ES-I3 (cell line): ENCODE data around the gene CATSPERB.
"Not testable (repeated sequence)": the region's sequence is repeated elsewhere in the genome, so short reads cannot be mapped to it uniquely, and the experiment has no call there.

Experiments
- H3K36me3 ChIP-seq: 2 replicates; pipeline ENCODE4 v1.6.1; 2013; ENCODE audit warnings: mild to moderate bottlenecking, low read length, control low read depth, moderate library complexity; ENCODE audit not compliant: insufficient read depth
- H3K4me1 ChIP-seq: 2 replicates; pipeline ENCODE4 v1.6.1; 2013; ENCODE audit warnings: mild to moderate bottlenecking, control low read depth, low read length; ENCODE audit not compliant: insufficient read depth
- H3K9ac ChIP-seq: 2 replicates; pipeline ENCODE4 v1.6.1; 2013; ENCODE audit warnings: low read depth, mild to moderate bottlenecking, low read length, moderate library complexity
- H3K9me3 ChIP-seq: 2 replicates; pipeline ENCODE4 v1.6.1; 2013; ENCODE audit warnings: mild to moderate bottlenecking, low read length, moderate library complexity; ENCODE audit not compliant: control insufficient read depth, insufficient read depth

Gene CATSPERB

DNA sequence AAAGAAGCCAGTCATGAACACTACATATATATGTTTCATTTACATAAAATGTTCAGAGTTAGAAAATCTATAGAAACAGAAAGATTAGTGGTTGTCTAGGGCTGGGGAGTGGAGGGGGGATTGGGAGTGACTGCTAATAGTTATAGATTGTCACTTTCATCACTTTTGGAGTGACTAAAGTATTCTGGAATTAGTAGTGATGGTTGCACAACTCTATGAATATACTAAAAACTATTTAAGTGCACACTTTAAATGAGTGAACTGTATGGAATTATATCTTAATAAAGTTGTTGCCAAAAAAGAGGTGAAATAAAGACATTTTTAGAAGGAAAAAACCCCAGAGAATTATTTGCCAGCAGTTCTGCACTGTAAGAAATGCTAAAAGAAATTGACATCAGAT is 9.5 kb downstream of the CATSPERB start:
- H3K36me3 ChIP-seq, result no peaks in the 10 kb centered on the region
- H3K9ac ChIP-seq, result no peak overlapping the region
- no peaks in the 10 kb centered on the region for H3K4me1 ChIP-seq
- no peaks in the 10 kb centered on the region for H3K9me3 ChIP-seq

GRCh38 chr14:91719839-91720238 is 12.0 kb downstream of the CATSPERB start:
- H3K9me3 ChIP-seq, result no peaks in the 10 kb centered on the region
- no peaks in the 10 kb centered on the region for H3K36me3 ChIP-seq
- no peak overlapping the region for H3K9ac ChIP-seq
- H3K4me1 ChIP-seq, result no peaks in the 10 kb centered on the region

GRCh38 chr14:91716999-91717398 is 14.9 kb downstream of the CATSPERB start:
- Histone ChIP-seq H3K9ac (no peak overlapping the region), H3K9me3 (no peaks in the 10 kb centered on the region), H3K36me3 (no peaks in the 10 kb centered on the region), H3K4me1 (no peaks in the 10 kb centered on the region)

DNA sequence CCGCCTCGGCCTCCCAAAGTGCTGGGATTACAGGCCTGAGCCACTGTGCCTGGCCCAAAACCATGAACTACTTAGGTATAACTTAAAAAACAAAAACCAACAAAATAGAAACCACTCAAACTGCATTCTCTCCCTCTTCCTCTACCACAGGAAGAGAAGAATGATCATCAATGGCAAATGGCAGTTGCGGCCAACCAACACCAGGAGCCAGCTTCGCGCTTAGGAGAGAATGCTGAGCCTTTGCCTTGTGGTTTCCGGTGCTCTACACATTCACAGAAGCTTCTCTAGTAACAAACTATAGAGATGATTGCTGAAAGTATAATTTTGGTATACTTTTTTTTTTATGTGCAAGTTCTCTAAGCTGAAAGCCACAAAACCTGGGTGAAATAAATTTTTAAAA is 17.1 kb downstream of the CATSPERB start:
- no peaks in the 10 kb centered on the region for H3K9me3 ChIP-seq
- no peak overlapping the region for H3K9ac ChIP-seq
- no peaks in the 10 kb centered on the region for H3K36me3 ChIP-seq
- no peaks in the 10 kb centered on the region for H3K4me1 ChIP-seq

GRCh38 chr14:91708795-91709194 is 23.1 kb downstream of the CATSPERB start:
- Histone ChIP-seq H3K9ac (no peak overlapping the region), H3K36me3 (no peaks in the 10 kb centered on the region), H3K4me1 (no peaks in the 10 kb centered on the region), H3K9me3 (no peaks in the 10 kb centered on the region; the same call in 1 of the 2 replicates)

DNA sequence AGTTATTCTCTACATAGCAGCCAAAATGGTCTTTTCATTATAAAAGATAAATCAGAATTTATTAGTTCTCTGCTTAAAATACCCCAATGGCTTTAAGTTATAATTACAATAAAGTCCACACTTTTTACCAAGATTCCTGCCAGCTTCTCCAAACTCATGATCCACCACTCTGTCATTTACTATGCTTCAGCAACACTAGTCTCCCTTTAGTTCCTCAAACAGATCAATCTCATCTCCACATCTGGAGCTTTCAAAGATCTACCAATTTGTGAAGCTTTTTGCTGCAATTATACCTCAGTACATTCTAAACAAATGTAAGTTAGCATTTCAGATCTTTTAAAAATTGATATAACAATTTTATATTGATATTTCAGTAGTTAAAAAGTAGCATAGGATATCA is 24.9 kb downstream of the CATSPERB start:
- Histone ChIP-seq H3K4me1 (no peaks in the 10 kb centered on the region), H3K9ac (no peak overlapping the region), H3K9me3 (no peaks in the 10 kb centered on the region; the same call in 1 of the 2 replicates), H3K36me3 (no peaks in the 10 kb centered on the region)

GRCh38 chr14:91694643-91695042 is 37.2 kb downstream of the CATSPERB start:
- no peaks in the 10 kb centered on the region for H3K36me3 ChIP-seq

GRCh38 chr14:91693346-91693745 is 38.5 kb downstream of the CATSPERB start:
- Histone ChIP-seq H3K4me1 (peaks cover 6% of the 10 kb centered on the region; the same call in 1 of the 2 replicates), H3K9ac (no peak overlapping the region), H3K9me3 (peaks cover 3% of the 10 kb centered on the region; the same call in 1 of the 2 replicates), H3K36me3 (no peaks in the 10 kb centered on the region)

More at GRCh38 chr14:91694643-91695042, 37.2 kb downstream of the CATSPERB start:
- Histone ChIP-seq H3K9me3 (peaks cover 3% of the 10 kb centered on the region; the same call in 1 of the 2 replicates), H3K9ac (no peak overlapping the region), H3K4me1 (peaks cover 6% of the 10 kb centered on the region; the same call in 1 of the 2 replicates)

- H3K4me1 ChIP-seq, result peaks cover 6% of the 10 kb centered on the region; the same call in 1 of the 2 replicates
- H3K36me3 ChIP-seq, result no peaks in the 10 kb centered on the region
- no peaks in the 10 kb centered on the region for H3K9me3 ChIP-seq
- no peak overlapping the region for H3K9ac ChIP-seq
Measured at GRCh38 chr14:91692075-91692474, 39.8 kb downstream of the CATSPERB start.

- no peaks in the 10 kb centered on the region for H3K9me3 ChIP-seq
- H3K4me1 ChIP-seq, result peaks cover 6% of the 10 kb centered on the region; the same call in 1 of the 2 replicates
- no peaks in the 10 kb centered on the region for H3K36me3 ChIP-seq
- no peak overlapping the region for H3K9ac ChIP-seq
Measured at GRCh38 chr14:91689608-91690007, 42.3 kb downstream of the CATSPERB start.

- H3K4me1 ChIP-seq, H3K9ac ChIP-seq, H3K36me3 ChIP-seq, H3K9me3 ChIP-seq: not testable (repeated sequence)
Measured at GRCh38 chr14:91687436-91687835, 44.5 kb downstream of the CATSPERB start.

- Histone ChIP-seq H3K4me1 (no peaks in the 10 kb centered on the region), H3K36me3 (no peaks in the 10 kb centered on the region), H3K9ac (no peak overlapping the region; the same call in 1 of the 2 replicates), H3K9me3 (no peaks in the 10 kb centered on the region; the same call in 1 of the 2 replicates)
Measured at GRCh38 chr14:91685600-91685999, 46.3 kb downstream of the CATSPERB start.

DNA sequence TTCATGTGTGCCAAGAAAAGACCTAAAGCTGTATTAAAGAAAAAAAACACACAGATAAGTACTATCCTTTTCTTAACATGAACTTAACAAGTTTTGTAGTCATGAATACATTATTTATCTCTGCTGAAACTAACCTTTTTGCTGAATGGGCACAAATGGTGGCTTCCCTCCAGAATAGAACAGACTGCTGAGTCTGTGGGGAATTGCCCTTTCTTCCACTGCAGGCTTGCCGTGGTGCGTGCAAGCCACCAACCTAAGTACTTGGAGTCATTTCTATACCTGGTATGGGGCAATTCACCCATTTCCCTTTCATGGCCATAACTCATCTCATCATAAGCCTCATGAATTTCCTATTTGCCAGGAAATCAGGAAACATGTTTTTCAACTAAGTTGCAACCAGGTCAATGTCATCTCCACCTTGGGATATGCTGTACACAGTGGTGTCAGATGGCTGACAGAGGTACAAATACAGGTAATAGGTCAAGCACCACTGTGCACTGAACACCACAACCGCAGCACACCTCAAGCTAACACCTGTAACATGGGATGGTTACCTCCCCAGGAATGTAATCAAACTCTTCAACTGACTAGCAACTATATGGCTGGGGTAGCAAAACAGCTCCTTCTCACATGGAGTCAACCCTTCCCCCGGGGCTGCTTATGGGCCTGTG is 49.9 kb downstream of the CATSPERB start:
- Histone ChIP-seq H3K9me3 (peaks cover 18% of the 10 kb centered on the region), H3K9ac (no peak overlapping the region), H3K4me1 (no peaks in the 10 kb centered on the region), H3K36me3 (no peaks in the 10 kb centered on the region)

DNA sequence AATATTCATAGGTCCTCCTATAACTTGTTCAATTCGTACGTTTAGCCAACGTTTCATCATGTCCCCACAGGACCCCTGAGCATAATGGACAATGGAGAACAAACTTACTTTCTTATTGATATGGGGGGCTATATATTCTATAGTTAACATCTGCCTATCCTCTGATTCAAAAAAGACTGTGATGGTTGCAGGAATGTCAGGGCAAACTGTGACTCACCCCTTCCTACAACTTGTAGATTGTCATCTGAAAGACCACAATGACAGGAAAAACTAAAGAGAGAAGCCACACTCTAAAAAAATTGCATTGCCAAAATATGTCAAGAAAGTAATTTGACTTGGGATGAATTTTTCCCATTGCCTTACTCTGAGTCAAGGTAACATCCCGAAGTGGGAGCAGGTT is 50.8 kb downstream of the CATSPERB start:
- no peak overlapping the region for H3K9ac ChIP-seq
- no peaks in the 10 kb centered on the region for H3K36me3 ChIP-seq
- peaks cover 18% of the 10 kb centered on the region for H3K9me3 ChIP-seq
- H3K4me1 ChIP-seq, result no peaks in the 10 kb centered on the region

GRCh38 chr14:91679273-91679672 is 52.6 kb downstream of the CATSPERB start:
- peaks cover 18% of the 10 kb centered on the region for H3K9me3 ChIP-seq
- H3K9ac ChIP-seq, result no peak overlapping the region
- H3K36me3 ChIP-seq, result no peaks in the 10 kb centered on the region
- H3K4me1 ChIP-seq, result no peaks in the 10 kb centered on the region
